ENCODE data around the gene PIBF1. TPM values are rescaled to one million over a fixed set of nuclear protein-coding genes. Genes with fewer than 3 reads are reported as not detected.
A peak's percentile ranks its signal among the peaks of the same experiment; 100 is the strongest.
"Not testable (repeated sequence)": the region's sequence is repeated elsewhere in the genome, so short reads cannot be mapped to it uniquely, and the experiment has no call there.

Gene PIBF1
- total RNA-seq, 6 experiments from 2014 or later: 11.9 to 18.3 (median 14.5) TPM

DNA sequence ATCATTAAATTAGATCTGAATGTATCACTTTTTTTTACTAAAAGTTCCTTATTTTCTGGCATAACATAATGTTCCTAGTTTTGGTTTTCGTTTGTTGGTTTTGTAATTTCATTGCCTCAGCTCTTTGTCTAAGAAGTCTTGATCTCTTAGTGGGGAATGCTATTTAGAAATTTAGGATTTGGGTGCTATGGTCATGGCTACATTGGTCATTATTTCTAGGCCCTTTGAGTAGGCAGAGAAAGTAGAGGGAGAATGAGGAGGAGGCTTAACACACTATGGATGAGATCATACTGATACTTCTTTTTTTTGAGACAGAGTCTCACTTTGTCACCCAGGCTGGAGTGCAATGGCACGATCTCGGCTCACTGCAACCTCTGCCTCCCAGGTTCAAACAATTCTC is 41.8 kb downstream of the PIBF1 start:
- no peaks in the 10 kb centered on the region for H3K9me3 Mint-ChIP-seq

DNA sequence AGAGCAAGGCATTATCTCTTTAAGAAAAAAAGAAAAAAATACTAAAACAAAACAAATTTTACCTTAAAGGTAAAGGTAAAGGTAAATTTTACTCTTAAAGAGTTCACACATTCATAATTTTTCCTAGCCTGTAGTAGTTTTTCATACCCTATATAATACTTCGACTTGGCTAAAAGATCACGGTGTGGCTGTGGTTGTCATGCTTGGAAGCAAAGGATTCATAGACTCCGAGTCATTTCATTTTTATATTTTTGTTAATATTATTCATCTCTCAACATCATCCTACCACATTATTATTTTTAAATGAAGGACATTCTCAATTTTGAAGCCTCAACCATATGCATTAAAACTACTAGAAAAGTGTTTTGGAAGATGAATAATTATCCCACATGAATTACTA is 52.7 kb downstream of the PIBF1 start:
- TF ChIP-seq, protein P1, sequence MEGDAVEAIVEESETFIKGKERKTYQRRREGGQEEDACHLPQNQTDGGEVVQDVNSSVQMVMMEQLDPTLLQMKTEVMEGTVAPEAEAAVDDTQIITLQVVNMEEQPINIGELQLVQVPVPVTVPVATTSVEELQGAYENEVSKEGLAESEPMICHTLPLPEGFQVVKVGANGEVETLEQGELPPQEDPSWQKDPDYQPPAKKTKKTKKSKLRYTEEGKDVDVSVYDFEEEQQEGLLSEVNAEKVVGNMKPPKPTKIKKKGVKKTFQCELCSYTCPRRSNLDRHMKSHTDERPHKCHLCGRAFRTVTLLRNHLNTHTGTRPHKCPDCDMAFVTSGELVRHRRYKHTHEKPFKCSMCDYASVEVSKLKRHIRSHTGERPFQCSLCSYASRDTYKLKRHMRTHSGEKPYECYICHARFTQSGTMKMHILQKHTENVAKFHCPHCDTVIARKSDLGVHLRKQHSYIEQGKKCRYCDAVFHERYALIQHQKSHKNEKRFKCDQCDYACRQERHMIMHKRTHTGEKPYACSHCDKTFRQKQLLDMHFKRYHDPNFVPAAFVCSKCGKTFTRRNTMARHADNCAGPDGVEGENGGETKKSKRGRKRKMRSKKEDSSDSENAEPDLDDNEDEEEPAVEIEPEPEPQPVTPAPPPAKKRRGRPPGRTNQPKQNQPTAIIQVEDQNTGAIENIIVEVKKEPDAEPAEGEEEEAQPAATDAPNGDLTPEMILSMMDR (IDR thresholded peaks at IDR 0.05): no peak
- Mint-ChIP-seq H3K9me3 (no peaks in the 10 kb centered on the region), H3K4me3 (no peak overlapping the region), H3K27me3 (ENCODE audit: insufficient read depth) (no peaks in the 10 kb centered on the region), H3K36me3 (ENCODE audit: low read depth) (peaks cover 35% of the 10 kb centered on the region), H3K27ac (no peak overlapping the region), H3K4me1 (ENCODE audit: low read depth) (no peaks in the 10 kb centered on the region)
- DNase-seq: no peak

More for the DNA sequence above, 41.8 kb downstream of the PIBF1 start:
- H3K36me3 Mint-ChIP-seq (ENCODE audit: low read depth): peaks cover 22% of the 10 kb centered on the region
- H3K27ac Mint-ChIP-seq: no peak overlapping the region
- H3K4me3 Mint-ChIP-seq: no peak overlapping the region
- TF ChIP-seq, protein P1 (IDR thresholded peaks at IDR 0.05): no peak
- DNase-seq: no peak
- H3K27me3 Mint-ChIP-seq (ENCODE audit: insufficient read depth): no peaks in the 10 kb centered on the region
- H3K4me1 Mint-ChIP-seq (ENCODE audit: low read depth): peaks cover 22% of the 10 kb centered on the region

DNA sequence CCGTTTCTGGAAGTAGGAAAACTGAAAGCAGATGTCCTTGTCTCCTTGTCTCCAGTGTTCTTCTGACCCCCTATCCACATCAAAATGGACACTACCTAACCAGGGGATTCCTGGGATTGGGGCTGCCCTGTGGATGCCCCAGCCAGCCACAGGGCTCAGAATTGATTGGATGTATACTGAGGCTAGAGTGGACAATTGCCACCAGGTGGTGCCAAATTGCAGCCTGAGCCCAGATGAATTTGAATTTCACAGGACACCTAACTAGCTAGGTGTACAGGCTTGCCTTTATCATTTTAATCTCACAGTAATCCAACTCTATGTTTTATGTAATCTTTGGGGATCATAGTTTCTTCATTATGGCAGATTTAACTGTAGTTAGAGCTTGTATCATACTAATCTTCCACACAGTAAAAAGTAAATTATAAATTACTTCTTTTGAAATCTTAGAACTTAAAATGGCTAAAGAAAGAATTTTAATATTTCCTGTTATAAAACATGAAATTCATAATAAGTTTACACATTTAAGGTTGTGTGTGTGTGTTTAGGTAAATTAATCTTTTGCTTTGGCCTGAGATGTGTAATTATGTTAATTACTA is 58.0 kb downstream of the PIBF1 start:
- Mint-ChIP-seq H3K4me1 (ENCODE audit: low read depth) (no peaks in the 10 kb centered on the region), H3K27ac (no peak overlapping the region), H3K36me3 (ENCODE audit: low read depth) (peaks cover 8% of the 10 kb centered on the region), H3K9me3 (no peaks in the 10 kb centered on the region), H3K27me3 (ENCODE audit: insufficient read depth) (no peaks in the 10 kb centered on the region), H3K4me3 (no peak overlapping the region)
- peak; percentile 45 for DNase-seq
- TF ChIP-seq, protein P1 (IDR thresholded peaks at IDR 0.05): peak; percentile 90

DNA sequence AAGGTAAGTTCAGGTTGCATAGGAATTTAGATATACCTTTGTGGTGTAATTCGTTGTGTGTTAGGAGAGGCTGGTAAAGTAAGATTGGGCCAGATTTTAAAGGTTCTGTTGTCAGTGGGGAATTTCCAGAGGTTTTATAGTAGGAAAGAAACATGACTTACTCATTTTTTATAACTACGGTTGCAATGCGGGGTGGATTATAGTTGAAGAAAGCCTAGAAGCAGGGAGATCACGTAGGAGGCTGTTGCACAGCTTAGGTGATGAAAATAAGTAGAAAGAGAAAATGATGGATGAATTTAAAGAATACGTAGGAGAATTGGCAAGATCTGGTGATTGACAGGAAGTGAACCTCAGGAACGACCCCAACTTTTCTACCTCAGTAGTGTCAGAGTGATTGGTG is 61.1 kb downstream of the PIBF1 start:
- H3K27ac Mint-ChIP-seq: no peak overlapping the region
- no peak for DNase-seq

DNA sequence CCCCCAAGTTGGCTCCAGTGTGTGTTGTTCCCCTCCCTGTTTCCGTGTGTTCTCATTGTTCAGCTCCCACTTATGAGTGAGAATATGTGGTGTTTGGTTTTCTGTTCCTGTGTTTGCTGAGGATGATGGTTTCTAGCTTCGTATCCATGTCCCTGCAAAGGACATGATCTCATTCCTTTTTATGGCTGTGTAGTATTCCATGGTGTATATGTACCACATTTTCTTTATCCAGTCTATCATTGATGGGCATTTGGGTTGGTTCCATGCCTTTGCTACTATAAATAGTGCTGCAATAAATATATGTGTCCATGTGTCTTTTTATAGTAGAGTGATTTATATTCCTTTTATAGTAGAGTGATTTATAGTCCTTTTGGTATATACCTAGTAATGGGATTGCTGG is 63.2 kb downstream of the PIBF1 start:
- peaks cover 27% of the 10 kb centered on the region; the same call in 1 of the 2 replicates for H3K36me3 Mint-ChIP-seq (ENCODE audit: low read depth)
- not testable (repeated sequence) for DNase-seq; H3K27ac Mint-ChIP-seq; H3K27me3 Mint-ChIP-seq (ENCODE audit: insufficient read depth); H3K9me3 Mint-ChIP-seq; H3K4me3 Mint-ChIP-seq
- peaks cover 10% of the 10 kb centered on the region for H3K4me1 Mint-ChIP-seq (ENCODE audit: low read depth)

More for the DNA sequence above, 61.1 kb downstream of the PIBF1 start:
- H3K4me1 Mint-ChIP-seq (ENCODE audit: low read depth): no peaks in the 10 kb centered on the region
- H3K36me3 Mint-ChIP-seq (ENCODE audit: low read depth): peaks cover 27% of the 10 kb centered on the region; the same call in 1 of the 2 replicates
- H3K27me3 Mint-ChIP-seq (ENCODE audit: insufficient read depth): no peaks in the 10 kb centered on the region
- no peak overlapping the region for H3K4me3 Mint-ChIP-seq
- no peaks in the 10 kb centered on the region for H3K9me3 Mint-ChIP-seq
- TF ChIP-seq, protein P1 (IDR thresholded peaks at IDR 0.05): no peak

DNA sequence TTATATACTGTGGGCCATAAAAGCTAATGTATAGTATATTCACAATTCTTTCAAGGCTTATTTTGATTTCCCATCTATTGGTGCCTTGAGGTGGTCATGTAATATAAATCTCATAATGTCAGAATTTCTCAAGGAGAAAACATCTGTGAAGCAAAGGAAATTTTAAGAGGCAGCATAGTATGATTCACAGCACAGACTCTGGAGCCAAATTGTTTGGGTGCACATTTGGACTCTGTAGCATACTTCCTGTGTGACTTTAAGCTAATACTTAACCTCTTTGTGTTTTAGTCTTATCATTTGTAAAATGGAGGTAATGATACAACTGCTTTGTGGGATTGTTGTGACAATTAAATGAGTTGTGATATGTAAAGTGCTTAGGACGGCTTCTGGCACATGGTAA is 67.6 kb downstream of the PIBF1 start:
- peaks cover 13% of the 10 kb centered on the region for H3K4me1 Mint-ChIP-seq (ENCODE audit: low read depth)
- TF ChIP-seq, protein P1 (IDR thresholded peaks at IDR 0.05): no peak
- H3K9me3 Mint-ChIP-seq: no peaks in the 10 kb centered on the region
- no peak overlapping the region for H3K27ac Mint-ChIP-seq
- DNase-seq: peak; percentile 4
- no peaks in the 10 kb centered on the region for H3K27me3 Mint-ChIP-seq (ENCODE audit: insufficient read depth)
- H3K36me3 Mint-ChIP-seq (ENCODE audit: low read depth): peaks cover 21% of the 10 kb centered on the region; the same call in 1 of the 2 replicates
- no peak overlapping the region for H3K4me3 Mint-ChIP-seq

Data from HFFc6 (cell line).